IMR-90 (cell line): ENCODE data around the gene USP53. TPM values are rescaled to one million over a fixed set of nuclear protein-coding genes. Genes with fewer than 3 reads are reported as not detected.
A peak's percentile ranks its signal among the peaks of the same experiment; 100 is the strongest.

ENCODE experiments used
- ATAC-seq: fragments of 200-7000 bp; cut with Tn5 transposase; 2 replicates; pipeline ENCODE4 v1.9.1; 2020; ENCODE audit warnings: low read depth, mild to moderate bottlenecking, moderate library complexity
- Bru-seq: library from RNA; stranded (reverse); fragments of 400-500 nt; gene quantifications from one replicate; lab custom pipeline; 2021; lab: Mats Ljungman, UMichigan
- BruChase-seq, 2 experiments: library from RNA; stranded (reverse); fragments of 400-500 nt; gene quantifications; one replicate each; lab custom pipeline; 2021; lab: Mats Ljungman, UMichigan
- BruUV-seq: library from RNA; stranded (reverse); fragments of 400-500 nt; replicated peaks from 2 replicates; lab custom pipeline; 2021; lab: Mats Ljungman, UMichigan
- CTCF ChIA-PET: fragments of 300-600 bp; formaldehyde crosslinking; extraction: SDS; loops from one replicate; lab custom pipeline; 2021; ENCODE audit warnings: antibody characterized with exemption; lab: Yijun Ruan, JAX
- POLR2A ChIA-PET: fragments of 300-600 bp; sonication (Branson Sonifier 250); formaldehyde crosslinking; loops from one replicate; lab custom pipeline; 2022; ENCODE audit warnings: antibody characterized with exemption; ENCODE audit not compliant: unreplicated experiment; lab: Charles Lee
- DNase-seq: peaks from one replicate; pipeline ENCODE4 v3.0.0; 2013
- H2AFZ ChIP-seq: replicated peaks from 2 replicates; pipeline ENCODE3; 2013; ENCODE audit warnings: low read length, mild to moderate bottlenecking; ENCODE audit not compliant: poor library complexity
- H2AK5ac ChIP-seq: 2 replicates; pipeline ENCODE4 v1.6.1; 2013; ENCODE audit warnings: low read depth, low read length, inconsistent platforms
- H2AK9ac ChIP-seq: replicated peaks from 2 replicates; pipeline ENCODE3; 2013; ENCODE audit warnings: mild to moderate bottlenecking, low read depth, low read length, moderate library complexity; ENCODE audit not compliant: poor library complexity
- H2BK120ac ChIP-seq: 2 replicates; pipeline ENCODE4 v1.6.1; 2013; ENCODE audit warnings: low read depth, low read length, inconsistent platforms
- H2BK15ac ChIP-seq: 3 replicates; pipeline ENCODE4 v1.6.1; 2013; ENCODE audit warnings: low read depth, low read length, inconsistent platforms
- H2BK20ac ChIP-seq: 2 replicates; pipeline ENCODE4 v1.6.1; 2013; ENCODE audit warnings: low read depth, mild to moderate bottlenecking, inconsistent platforms, low read length, moderate library complexity
- H2BK5ac ChIP-seq: 2 replicates; pipeline ENCODE4 v1.6.1; 2013; ENCODE audit warnings: mild to moderate bottlenecking, low read depth, low read length, inconsistent platforms; ENCODE audit not compliant: poor library complexity, severe bottlenecking
- H3K14ac ChIP-seq: replicated peaks from 2 replicates; pipeline ENCODE4 v1.6.1; 2013; ENCODE audit warnings: low read depth, low read length, inconsistent platforms
- H3K18ac ChIP-seq: 2 replicates; pipeline ENCODE4 v1.6.1; 2013; ENCODE audit warnings: low read depth, low read length, control low read depth
- H3K23ac ChIP-seq: 2 replicates; pipeline ENCODE4 v1.6.1; 2013; ENCODE audit warnings: low read depth, low read length, inconsistent platforms
- H3K27ac ChIP-seq: 2 replicates; pipeline ENCODE4 v1.5.1; 2013; ENCODE audit warnings: mild to moderate bottlenecking, control low read depth, low read length; ENCODE audit not compliant: insufficient read depth
- H3K27me3 ChIP-seq: 2 replicates; pipeline ENCODE4 v1.6.1; 2013; ENCODE audit warnings: low read length; ENCODE audit not compliant: control insufficient read depth, insufficient read depth
- H3K36me3 ChIP-seq: 2 replicates; pipeline ENCODE4 v1.6.1; 2013; ENCODE audit warnings: low read length, mixed read lengths; ENCODE audit not compliant: control insufficient read depth, insufficient read depth
- H3K4ac ChIP-seq: 2 replicates; pipeline ENCODE4 v1.6.1; 2013; ENCODE audit warnings: low read depth, low read length, inconsistent platforms
- H3K4me1 ChIP-seq: 2 replicates; pipeline ENCODE4 v1.6.1; 2013; ENCODE audit warnings: low read length, mixed read lengths; ENCODE audit not compliant: control insufficient read depth, insufficient read depth
- H3K4me2 ChIP-seq: 2 replicates; pipeline ENCODE4 v1.6.1; 2013; ENCODE audit warnings: low read depth, mild to moderate bottlenecking, control low read depth, low read length, moderate library complexity
- H3K4me3 ChIP-seq: 2 replicates; pipeline ENCODE4 v1.5.1; 2013; ENCODE audit warnings: low read depth, mild to moderate bottlenecking, control low read depth, low read length, moderate library complexity; ENCODE audit not compliant: insufficient read depth
- H3K56ac ChIP-seq: 2 replicates; pipeline ENCODE4 v1.6.1; 2013; ENCODE audit warnings: low read length, inconsistent platforms; ENCODE audit not compliant: insufficient read depth; ENCODE audit errors: extremely low read depth
- H3K79me1 ChIP-seq, 2 experiments: 2 replicates each; pipeline ENCODE4 v1.6.1; 2013; ENCODE audit warnings: low read length in 2 of 2, inconsistent platforms in 1 of 2, low read depth in 1 of 2
- H3K9ac ChIP-seq: 2 replicates; pipeline ENCODE4 v1.6.1; 2013; ENCODE audit warnings: low read depth, low read length, control low read depth
- H3K9me1 ChIP-seq: 2 replicates; pipeline ENCODE4 v1.6.1; 2013; ENCODE audit warnings: low read length, inconsistent platforms; ENCODE audit not compliant: insufficient read depth
- H3K9me3 ChIP-seq: 2 replicates; pipeline ENCODE4 v1.6.1; 2013; ENCODE audit warnings: low read length; ENCODE audit not compliant: control insufficient read depth, insufficient read depth
- H4K20me1 ChIP-seq: 2 replicates; pipeline ENCODE4 v1.6.1; 2013; ENCODE audit warnings: low read length, inconsistent platforms; ENCODE audit not compliant: insufficient read depth
- H4K5ac ChIP-seq: 2 replicates; pipeline ENCODE4 v1.6.1; 2013; ENCODE audit warnings: mild to moderate bottlenecking, low read depth, low read length, control low read depth
- H4K8ac ChIP-seq, 2 experiments: 2 replicates each; pipeline ENCODE4 v1.6.1; 2013; ENCODE audit warnings: low read depth in 2 of 2, low read length in 2 of 2, control low read depth in 1 of 2, inconsistent platforms in 1 of 2
- H4K91ac ChIP-seq: 2 replicates; pipeline ENCODE4 v1.6.1; 2013; ENCODE audit warnings: low read depth, low read length, inconsistent platforms; ENCODE audit not compliant: insufficient read depth
- BHLHE40 ChIP-seq: fragments of 150-350 bp; IDR thresholded peaks from 2 replicates; pipeline ENCODE4 v1.6.1; 2016; ENCODE audit warnings: mild to moderate bottlenecking, low read depth, low read length
- CEBPB ChIP-seq: IDR thresholded peaks from 2 replicates; pipeline ENCODE4 v1.6.1; 2012; ENCODE audit warnings: low read depth, low read length, improper control_type of control experiment
- CHD1 ChIP-seq: IDR thresholded peaks from 2 replicates; pipeline ENCODE4 v1.6.1; 2012; ENCODE audit warnings: low read depth, low read length, improper control_type of control experiment
- FOS ChIP-seq: fragments of 150-350 bp; IDR thresholded peaks from 2 replicates; pipeline ENCODE4 v1.6.1; 2016; ENCODE audit warnings: low read depth, low read length
- MAFK ChIP-seq: IDR thresholded peaks from 2 replicates; pipeline ENCODE4 v1.6.1; 2012; ENCODE audit warnings: low read depth, low read length, improper control_type of control experiment
- MAZ ChIP-seq: IDR thresholded peaks from 2 replicates; pipeline ENCODE4 v1.6.1; 2012; ENCODE audit warnings: low read depth, mild to moderate bottlenecking, low read length, improper control_type of control experiment, moderate library complexity, borderline replicate concordance
- MXI1 ChIP-seq: IDR thresholded peaks from 2 replicates; pipeline ENCODE4 v1.6.1; 2012; ENCODE audit warnings: low read depth, mild to moderate bottlenecking, low read length, moderate library complexity, borderline replicate concordance
- NFE2L2 ChIP-seq: fragments of 150-350 bp; IDR thresholded peaks from 2 replicates; pipeline ENCODE4 v1.6.1; 2016; ENCODE audit warnings: low read depth, mild to moderate bottlenecking, low read length
- RCOR1 ChIP-seq: IDR thresholded peaks from 2 replicates; pipeline ENCODE4 v1.6.1; 2012; ENCODE audit warnings: mild to moderate bottlenecking, low read length, improper control_type of control experiment; ENCODE audit not compliant: insufficient replicate concordance
- RFX5 ChIP-seq: IDR thresholded peaks from 2 replicates; pipeline ENCODE4 v1.8.0; 2012; ENCODE audit warnings: low read depth, mild to moderate bottlenecking, low read length, moderate library complexity
- SMC3 ChIP-seq: fragments of 150-350 bp; IDR thresholded peaks from 2 replicates; pipeline ENCODE4 v1.6.1; 2016; ENCODE audit warnings: low read depth, mild to moderate bottlenecking, antibody characterized with exemption, low read length, moderate library complexity
- WGBS, 2 experiments: methylation state at CpG; one replicate each; pipeline versions ENCODE4 v1.1.5 to v1.1.7; 2013; ENCODE audit warnings: missing lambda C conversion rate in 2 of 2; ENCODE audit not compliant: insufficient read length in 1 of 2; ENCODE audit errors: extremely low coverage in 2 of 2; 5-methylcytosine and 5-hydroxymethylcytosine counted together
- dilution Hi-C: fragments of 300-500 bp; cut with HindIII; formaldehyde crosslinking; loops from one replicate; pipeline ENCODE4 v1.14.3; 2018; ENCODE audit warnings: low sequenced_read_pairs; ENCODE audit not compliant: unreplicated experiment
- in situ Hi-C: fragments of 300-500 bp; cut with MboI; formaldehyde crosslinking; loops from 3 replicates; pipeline ENCODE4 v1.14.3; 2019; ENCODE audit warnings: low sequenced_read_pairs, inconsistent platforms, mixed read lengths
- intact Hi-C: fragments of 100-400 bp; cut with micrococcal nuclease; formaldehyde crosslinking; loops from 2 replicates; pipeline ENCODE4 v1.10.0; 2022
- long read RNA-seq: library from polyadenylated mRNA; unstranded; transcript quantifications from one replicate; pipeline ENCODE4 v2.0.0, GENCODE V29; 2021; ENCODE audit not compliant: unreplicated experiment
- polyA plus RNA-seq, 3 experiments: library from polyadenylated mRNA; depleted of rRNA; stranded (reverse); fragments of >200 nt; gene quantifications; 2 replicates each; pipeline ENCODE4 v1.2.3, GENCODE V29; 2012; ENCODE audit warnings: low replicate concordance in 1 of 3
- total RNA-seq: library from RNA; depleted of rRNA; stranded (reverse); fragments of >200 nt; gene quantifications from 2 replicates; pipeline ENCODE4 v1.2.3, GENCODE V29; 2012; rRNA removed
- TF ChIP-seq, protein P1 (sequence below): fragments of 150-350 bp; IDR thresholded peaks from 2 replicates; pipeline ENCODE4 v1.6.1; 2017; ENCODE audit warnings: mild to moderate bottlenecking, antibody characterized with exemption, low read length, low read depth

Gene USP53
- 24.0 and 34.7 TPM in 2 replicates for total RNA-seq
- 7.6 and 11.2 TPM in 2 replicates for polyA plus RNA-seq (2012; rRNA removed)
- 1.5 and 2.7 TPM in 2 replicates for polyA plus RNA-seq (2012; cell fraction: cytosol; rRNA removed)
- 2.8 and 32.8 TPM in 2 replicates for polyA plus RNA-seq (2012; cell fraction: nucleus; rRNA removed; ENCODE audit: low replicate concordance)
- Bru-seq, nascent RNA = percentile 96 among the genes with signal in this experiment
- percentile 76 among the genes with signal in this experiment for BruChase-seq, experiment 1, labeled RNA remaining after a 6-hour chase
- BruChase-seq, experiment 2, labeled RNA remaining after a 2-hour chase = percentile 92 among the genes with signal in this experiment
- long read RNA-seq, partial matches to known transcripts = 6 of 16 reads
- long read RNA-seq, other reads (novel, unspliced or antisense) = 8 of 16 reads

DNA sequence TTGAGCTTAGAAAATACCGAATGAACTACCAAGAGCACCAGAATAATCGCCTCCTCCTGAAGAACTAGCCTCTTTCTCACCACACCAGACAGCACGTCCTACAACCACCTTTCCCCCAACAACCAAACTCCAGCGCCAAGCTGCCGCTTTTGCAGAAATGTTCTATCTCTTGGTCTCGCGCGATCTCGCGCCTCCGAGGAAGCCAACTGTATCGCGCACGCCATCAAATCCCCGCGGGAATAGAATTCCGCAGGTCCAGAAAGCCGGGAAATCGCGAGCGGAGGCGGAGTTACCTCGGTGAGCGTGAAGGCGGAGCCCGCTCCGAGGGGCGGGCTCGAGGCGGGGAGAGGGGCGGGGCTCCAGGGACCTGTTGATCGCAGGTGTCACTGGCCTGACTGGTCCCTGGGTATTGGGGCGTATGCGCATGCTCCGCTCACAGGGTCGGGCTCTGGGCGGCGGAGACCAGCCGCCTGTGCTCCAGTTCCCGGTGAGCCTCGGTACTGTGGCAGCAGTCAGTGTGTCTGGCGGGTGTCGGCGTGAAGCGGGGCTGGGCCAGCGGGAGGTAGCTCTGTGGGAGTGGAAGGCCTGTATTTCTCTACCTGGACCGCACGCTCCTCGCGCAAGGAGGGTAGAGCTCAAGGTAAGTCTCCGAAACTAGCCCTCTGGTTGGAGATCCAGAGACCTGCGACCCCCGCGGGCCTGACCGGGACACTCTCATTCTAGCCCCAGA lies at the start of gene USP53:
Gene USP53 (plus strand): TSS at position 480 of the 730 bp plus-strand sequence. CDS start 27,047 bp downstream, outside the sequence.
- peak within 1 kb of the TSS; percentile 94 for H3K4me2 ChIP-seq
- peak within 1 kb of the TSS; percentile 82 for H3K4ac ChIP-seq
- peak within 1 kb of the TSS; percentile 84 for H2AK9ac ChIP-seq
- H2BK5ac ChIP-seq = peak within 1 kb of the TSS; percentile 80
- H2AK5ac ChIP-seq = peak within 1 kb of the TSS; percentile 25
- H3K4me1 ChIP-seq = peaks cover 3% of the 10 kb centered on the region; the same call in 1 of the 2 replicates
- peak within 1 kb of the TSS; percentile 89 for H3K14ac ChIP-seq
- H3K23ac ChIP-seq = peak within 1 kb of the TSS; percentile 78
- no peaks in the 10 kb centered on the region for H3K9me3 ChIP-seq
- H3K18ac ChIP-seq = peak within 1 kb of the TSS; percentile 65
- no peaks in the 10 kb centered on the region for H4K20me1 ChIP-seq
- H2BK20ac ChIP-seq = peak within 1 kb of the TSS; percentile 53
- H3K9ac ChIP-seq = peak within 1 kb of the TSS; percentile 93
- H4K8ac ChIP-seq = peak within 1 kb of the TSS; percentile 89
- ATAC-seq = peak; percentile 93
- CTCF ChIA-PET = interaction anchor here (0.7 to 1.5 kb wide), 6 partner anchors 22 to 218 kb away, joined by 3 to 5 read pairs (median 3); no protein-coding TSS in a partner anchor
- H2AFZ ChIP-seq = peak within 1 kb of the TSS; percentile 95
- peak within 1 kb of the TSS; percentile 74 for H3K4me3 ChIP-seq
- peak within 1 kb of the TSS; percentile 81 for H4K5ac ChIP-seq
- no peaks in the 10 kb centered on the region for H3K27me3 ChIP-seq
- H3K79me1 ChIP-seq = peaks cover 4 to 31% of the 10 kb centered on the region in 2 experiments; a peak in 3 of 4 replicates
- peak within 1 kb of the TSS; percentile 88 for H4K91ac ChIP-seq
- in situ Hi-C loops = loop anchor here (10.0 kb wide), 3 partner anchors 108 to 228 kb away; no protein-coding TSS in a partner anchor
- H3K36me3 ChIP-seq = no peaks in the 10 kb centered on the region
- peak within 1 kb of the TSS; percentile 37; the same call in 1 of the 3 replicates for H2BK15ac ChIP-seq
- H3K56ac ChIP-seq = peak within 1 kb of the TSS; percentile 94
- POLR2A ChIA-PET = interaction anchor here (1.0 to 2.1 kb wide), 6 partner anchors 9 to 223 kb away, joined by 3 to 8 read pairs (median 4); no protein-coding TSS in a partner anchor
- BruUV-seq = no TSS peak
- H3K27ac ChIP-seq = peak within 1 kb of the TSS; percentile 90
- peak within 1 kb of the TSS; percentile 72 for H2BK120ac ChIP-seq
- peak; percentile 97 for DNase-seq
- WGBS, 2 experiments = 1% methylated on average over 13 of the region's 55 CpGs; no CpG with 5 or more reads in 1 of the 2 experiments
- intact Hi-C loops = loop anchor here (2.0 kb wide), 2 partner anchors 72 to 110 kb away; no protein-coding TSS in a partner anchor
- dilution Hi-C loops = no loop called here
- peaks cover 4% of the 10 kb centered on the region; the same call in 1 of the 2 replicates for H3K9me1 ChIP-seq
- TF ChIP-seq RCOR1 (no peak), CEBPB (no peak), CHD1 (no peak), MXI1 (0 out of 2 replicates have a peak, but pooled peaks have one; percentile 22), RFX5 (no peak), SMC3 (no peak), BHLHE40 (no peak), MAFK (no peak), FOS (no peak), MAZ (peak; percentile 57; the same call in 1 of the 2 replicates), NFE2L2 (no peak)
- TF ChIP-seq, protein P1, sequence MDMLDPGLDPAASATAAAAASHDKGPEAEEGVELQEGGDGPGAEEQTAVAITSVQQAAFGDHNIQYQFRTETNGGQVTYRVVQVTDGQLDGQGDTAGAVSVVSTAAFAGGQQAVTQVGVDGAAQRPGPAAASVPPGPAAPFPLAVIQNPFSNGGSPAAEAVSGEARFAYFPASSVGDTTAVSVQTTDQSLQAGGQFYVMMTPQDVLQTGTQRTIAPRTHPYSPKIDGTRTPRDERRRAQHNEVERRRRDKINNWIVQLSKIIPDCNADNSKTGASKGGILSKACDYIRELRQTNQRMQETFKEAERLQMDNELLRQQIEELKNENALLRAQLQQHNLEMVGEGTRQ = no peak
